Kidney epithelial cell (primary cell): Measurements from ENCODE around the gene SMIM22. TPM values are rescaled to one million over a fixed set of nuclear protein-coding genes. Genes with fewer than 3 reads are reported as not detected.
A peak's percentile ranks its signal among the peaks of the same experiment; 100 is the strongest.

Source experiments
- DNase-seq: peaks from one replicate; pipeline ENCODE4 v3.0.0-alpha.2; 2010; ENCODE audit warnings: low read depth
- H3K27me3 ChIP-seq: 2 replicates; pipeline ENCODE4 v1.6.0; 2011; ENCODE audit warnings: low read length; ENCODE audit not compliant: control insufficient read depth, insufficient read depth
- H3K36me3 ChIP-seq: 2 replicates; pipeline ENCODE4 v1.5.1; 2011; ENCODE audit warnings: low read length; ENCODE audit not compliant: control insufficient read depth, insufficient read depth
- H3K4me3 ChIP-seq: 2 replicates; pipeline ENCODE4 v1.5.1; 2011; ENCODE audit warnings: low read depth, mild to moderate bottlenecking, control low read depth, low read length
- total RNA-seq: library from RNA; depleted of rRNA; stranded (reverse); fragments of >200 nt; gene quantifications from 2 replicates; pipeline ENCODE4 v1.2.3, GENCODE V29; 2015
- TF ChIP-seq, protein P1 (sequence below): IDR thresholded peaks from 2 replicates; pipeline ENCODE4 v1.5.1; 2011; ENCODE audit warnings: mild to moderate bottlenecking, moderate library complexity, low read length, control low read depth, inconsistent platforms; ENCODE audit not compliant: insufficient read depth, poor library complexity, severe bottlenecking

SMIM22 gene
- total RNA-seq, 1 donor from 2014 or later: not detected

GRCh38 chr16:4766875-4767628 lies 28.1 kb upstream of the SMIM22 start, which contains the start of gene ZNF500:
Gene ZNF500 (minus strand): TSS chr16:4767162. CDS start chr16:4765978, 1,184 bp downstream.
- DNase-seq: peak; percentile 77
- no peaks in the 10 kb centered on the region for H3K27me3 ChIP-seq
- H3K36me3 ChIP-seq: peaks cover 6% of the 10 kb centered on the region
- TF ChIP-seq, protein P1, sequence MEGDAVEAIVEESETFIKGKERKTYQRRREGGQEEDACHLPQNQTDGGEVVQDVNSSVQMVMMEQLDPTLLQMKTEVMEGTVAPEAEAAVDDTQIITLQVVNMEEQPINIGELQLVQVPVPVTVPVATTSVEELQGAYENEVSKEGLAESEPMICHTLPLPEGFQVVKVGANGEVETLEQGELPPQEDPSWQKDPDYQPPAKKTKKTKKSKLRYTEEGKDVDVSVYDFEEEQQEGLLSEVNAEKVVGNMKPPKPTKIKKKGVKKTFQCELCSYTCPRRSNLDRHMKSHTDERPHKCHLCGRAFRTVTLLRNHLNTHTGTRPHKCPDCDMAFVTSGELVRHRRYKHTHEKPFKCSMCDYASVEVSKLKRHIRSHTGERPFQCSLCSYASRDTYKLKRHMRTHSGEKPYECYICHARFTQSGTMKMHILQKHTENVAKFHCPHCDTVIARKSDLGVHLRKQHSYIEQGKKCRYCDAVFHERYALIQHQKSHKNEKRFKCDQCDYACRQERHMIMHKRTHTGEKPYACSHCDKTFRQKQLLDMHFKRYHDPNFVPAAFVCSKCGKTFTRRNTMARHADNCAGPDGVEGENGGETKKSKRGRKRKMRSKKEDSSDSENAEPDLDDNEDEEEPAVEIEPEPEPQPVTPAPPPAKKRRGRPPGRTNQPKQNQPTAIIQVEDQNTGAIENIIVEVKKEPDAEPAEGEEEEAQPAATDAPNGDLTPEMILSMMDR: no peak
- H3K4me3 ChIP-seq: peak within 1 kb of the TSS; percentile 75

- peaks cover 4% of the 10 kb centered on the region for H3K36me3 ChIP-seq
- TF ChIP-seq, protein P1: no peak
- peak overlapping the region; percentile 53 for H3K4me3 ChIP-seq
- DNase-seq: no peak
- no peaks in the 10 kb centered on the region for H3K27me3 ChIP-seq
Observed at GRCh38 chr16:4767872-4768548, 27.2 kb upstream of the SMIM22 start.

DNA sequence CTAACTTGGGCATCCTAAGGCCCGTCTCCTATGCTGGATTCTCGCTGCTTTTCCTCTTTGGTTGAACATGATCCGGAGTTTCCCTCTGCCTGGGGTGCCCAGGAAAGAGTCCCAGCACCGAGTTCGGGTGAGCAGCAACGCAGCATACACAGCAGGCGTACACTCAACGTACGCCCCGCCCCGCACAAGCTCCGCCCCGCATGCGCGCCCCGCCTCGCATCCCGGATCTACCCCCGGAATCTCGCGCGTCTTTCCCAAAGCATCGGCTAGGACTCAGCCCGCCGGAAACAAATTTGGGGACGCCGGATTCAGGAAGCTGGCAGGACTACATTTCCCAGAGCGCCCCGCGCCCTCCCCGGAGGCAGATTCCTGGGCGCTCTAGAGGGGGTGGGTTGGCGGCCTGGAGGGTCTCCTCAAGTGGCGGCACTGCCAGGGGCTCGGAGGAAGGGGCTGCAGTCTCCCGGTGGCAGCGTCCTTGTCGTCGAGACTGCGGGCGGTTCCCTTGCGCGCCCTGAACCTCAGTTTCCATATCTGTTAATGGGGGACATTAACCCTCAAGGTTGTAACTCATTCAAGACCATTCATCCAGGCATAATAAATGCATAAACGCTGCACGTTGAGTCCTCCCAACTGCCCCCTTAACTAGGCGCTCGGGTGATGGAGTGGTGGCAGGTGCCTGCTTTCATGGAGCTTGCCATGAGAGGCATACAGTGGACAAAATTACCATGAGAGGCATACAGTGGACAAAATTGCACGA lies 26.4 kb upstream of the SMIM22 start:
- peaks cover 2% of the 10 kb centered on the region for H3K36me3 ChIP-seq
- H3K4me3 ChIP-seq: peak overlapping the region; percentile 53
- TF ChIP-seq, protein P1: no peak
- H3K27me3 ChIP-seq: no peaks in the 10 kb centered on the region
- peak; percentile 77 for DNase-seq

DNA sequence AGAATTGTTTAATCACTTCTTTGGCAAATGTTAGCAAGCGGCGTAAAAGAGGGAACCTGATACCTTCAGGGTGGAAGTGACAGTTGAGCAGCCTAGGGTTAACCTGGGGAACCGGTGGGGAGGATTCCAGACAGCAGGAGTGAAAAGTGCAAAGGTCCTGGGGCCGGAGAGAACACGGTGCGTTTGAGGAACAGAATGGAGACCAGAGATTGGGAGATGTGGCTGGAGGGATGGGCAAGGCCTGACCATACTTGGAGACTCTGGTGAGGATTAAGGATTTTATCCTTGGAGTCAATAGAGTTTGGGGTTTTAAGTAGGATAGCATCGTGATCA lies 25.9 kb upstream of the SMIM22 start:
- H3K4me3 ChIP-seq: no peak overlapping the region
- TF ChIP-seq, protein P1: no peak
- DNase-seq: no peak
- H3K27me3 ChIP-seq: no peaks in the 10 kb centered on the region
- peaks cover 2% of the 10 kb centered on the region for H3K36me3 ChIP-seq

DNA sequence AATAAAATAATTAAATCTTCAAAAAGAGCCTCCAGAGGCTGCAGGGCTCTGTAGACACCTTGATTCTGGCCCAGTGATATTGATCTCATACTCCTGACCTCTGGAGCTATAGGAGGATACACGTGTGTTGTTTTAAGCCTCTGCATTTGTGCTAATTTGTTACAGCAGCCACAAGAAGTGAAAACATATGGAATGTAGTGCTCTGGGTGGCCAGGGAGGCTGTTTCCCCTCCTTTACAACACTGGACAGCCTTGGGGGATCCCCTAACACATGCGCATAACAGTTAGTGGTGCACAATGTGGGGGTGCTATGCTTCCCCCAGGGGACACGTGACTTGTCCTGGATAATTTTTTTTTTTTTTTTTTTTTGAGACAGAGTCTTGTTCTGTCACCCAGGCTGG lies 23.5 kb upstream of the SMIM22 start:
- Histone ChIP-seq H3K27me3 (no peaks in the 10 kb centered on the region), H3K4me3 (no peak overlapping the region), H3K36me3 (no peaks in the 10 kb centered on the region)
- TF ChIP-seq, protein P1: no peak
- DNase-seq: no peak
